NCI-H146 treated with DMSO at 0.1 percent for 48 hours (cell line): Measurements from ENCODE around the gene EMILIN2.

Experiments used
- DNase-seq: peaks from one replicate; lab custom pipeline; 2025; ENCODE audit not compliant: unreplicated experiment; lab: John Stamatoyannopoulos, UW

Gene EMILIN2

GRCh38 chr18:2897448-2898185, 50.8 kb downstream of the EMILIN2 start:
- DNase-seq, result no peak

GRCh38 chr18:2898186-2898640, 51.4 kb downstream of the EMILIN2 start:
- DNase-seq, result no peak

DNA sequence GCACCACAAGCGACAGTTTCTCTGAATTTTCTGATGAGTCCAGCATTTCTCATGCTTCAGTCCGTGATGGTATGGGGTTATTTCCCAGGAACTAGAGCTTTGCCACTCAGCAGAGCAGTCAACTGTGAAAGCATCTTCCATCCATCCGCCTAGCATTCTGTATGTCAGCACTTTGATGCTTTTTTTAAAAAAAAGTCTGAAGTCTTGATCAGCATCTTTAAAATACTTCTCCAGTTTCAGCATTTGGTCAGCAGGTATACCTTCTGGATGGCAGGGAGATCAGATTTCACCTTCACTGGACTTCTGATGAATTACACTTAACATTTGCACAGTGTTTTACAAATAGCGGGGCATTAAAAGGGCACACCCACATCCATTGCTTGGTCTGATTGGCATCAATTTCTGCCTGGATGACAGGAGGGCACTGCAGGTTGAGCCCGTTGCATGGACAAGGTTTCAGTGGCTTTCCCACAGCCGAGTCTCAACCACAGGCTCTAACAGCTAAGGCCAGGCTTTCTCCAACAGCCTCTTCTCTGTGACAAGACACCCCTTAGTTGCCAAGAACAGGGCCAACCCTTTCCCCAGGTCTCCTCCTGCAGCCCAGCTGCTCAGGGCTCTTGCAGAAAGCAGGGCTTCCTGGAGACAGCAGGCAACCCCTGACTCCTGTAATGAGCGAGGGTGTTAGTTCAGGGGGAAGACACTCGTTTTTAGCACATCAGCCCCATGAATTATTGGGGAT, 54.0 kb downstream of the EMILIN2 start:
- no peak for DNase-seq

GRCh38 chr18:2901423-2901985, 54.7 kb downstream of the EMILIN2 start:
- no peak for DNase-seq

DNA sequence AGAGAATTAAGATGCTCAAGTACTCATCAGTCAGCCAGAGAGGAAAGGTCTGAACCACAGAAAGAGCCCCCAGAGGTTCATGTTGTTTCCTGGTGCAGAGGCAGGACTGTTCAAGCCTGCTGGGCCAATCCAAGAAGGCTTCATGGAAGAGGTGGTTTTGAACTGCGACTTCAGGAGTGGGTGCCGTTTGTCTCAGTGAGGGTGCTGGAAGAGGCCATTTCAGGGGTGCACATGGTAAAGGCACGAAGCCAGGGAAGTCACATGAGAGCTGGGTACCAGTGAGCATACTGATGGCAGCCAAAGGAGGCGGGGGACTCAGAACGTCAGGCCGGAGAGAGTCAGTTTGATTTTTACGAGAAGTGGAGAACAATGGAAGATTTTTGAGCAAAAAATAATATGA, 55.5 kb downstream of the EMILIN2 start:
- no peak for DNase-seq

- DNase-seq, result no peak
These were observed 56.2 kb downstream of the EMILIN2 start for GRCh38 chr18:2903006-2903405.

DNA sequence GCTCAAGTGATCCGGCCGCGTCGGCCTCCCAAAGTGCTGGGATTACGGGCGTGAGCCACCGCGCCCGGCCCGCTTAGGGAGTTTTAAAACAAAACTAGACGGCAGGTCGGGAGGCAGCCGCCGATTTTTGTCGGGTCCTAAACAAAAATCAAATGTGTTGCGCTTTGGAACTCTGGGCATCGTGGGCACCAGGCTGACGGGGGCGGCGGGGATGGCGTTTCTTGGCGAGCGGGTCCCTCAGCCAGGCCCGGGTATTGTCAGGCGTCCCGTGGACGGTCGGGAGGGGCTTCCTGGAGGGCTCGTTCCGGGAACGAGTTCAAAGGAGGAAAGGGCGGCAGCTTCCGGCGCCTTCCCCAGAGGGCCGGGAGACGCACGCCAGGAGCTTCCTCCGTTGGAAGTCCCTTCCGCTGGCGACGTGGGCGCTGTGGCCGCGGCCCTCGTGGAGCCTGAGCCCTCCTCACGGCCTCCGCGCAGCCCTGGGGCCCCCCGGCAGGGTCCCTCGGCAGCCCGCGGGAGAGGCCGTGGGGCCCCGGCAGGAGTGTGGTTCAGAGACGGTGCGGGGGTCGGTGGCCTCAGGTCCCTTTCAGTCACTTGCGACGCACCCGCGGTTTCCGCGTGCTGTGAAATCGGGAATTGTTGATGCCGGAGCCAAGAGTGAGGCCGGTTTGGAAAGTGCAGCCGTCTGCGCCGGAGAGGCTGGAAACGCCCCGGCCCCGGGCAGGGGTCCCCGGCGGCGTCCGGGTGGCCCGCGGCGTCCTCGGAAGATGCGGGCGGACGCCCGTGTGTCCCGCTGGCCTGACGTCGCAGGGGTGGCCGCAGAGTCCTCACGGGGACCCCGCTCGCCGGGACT, 59.3 kb downstream of the EMILIN2 start:
- peak; percentile 50 for DNase-seq

DNA sequence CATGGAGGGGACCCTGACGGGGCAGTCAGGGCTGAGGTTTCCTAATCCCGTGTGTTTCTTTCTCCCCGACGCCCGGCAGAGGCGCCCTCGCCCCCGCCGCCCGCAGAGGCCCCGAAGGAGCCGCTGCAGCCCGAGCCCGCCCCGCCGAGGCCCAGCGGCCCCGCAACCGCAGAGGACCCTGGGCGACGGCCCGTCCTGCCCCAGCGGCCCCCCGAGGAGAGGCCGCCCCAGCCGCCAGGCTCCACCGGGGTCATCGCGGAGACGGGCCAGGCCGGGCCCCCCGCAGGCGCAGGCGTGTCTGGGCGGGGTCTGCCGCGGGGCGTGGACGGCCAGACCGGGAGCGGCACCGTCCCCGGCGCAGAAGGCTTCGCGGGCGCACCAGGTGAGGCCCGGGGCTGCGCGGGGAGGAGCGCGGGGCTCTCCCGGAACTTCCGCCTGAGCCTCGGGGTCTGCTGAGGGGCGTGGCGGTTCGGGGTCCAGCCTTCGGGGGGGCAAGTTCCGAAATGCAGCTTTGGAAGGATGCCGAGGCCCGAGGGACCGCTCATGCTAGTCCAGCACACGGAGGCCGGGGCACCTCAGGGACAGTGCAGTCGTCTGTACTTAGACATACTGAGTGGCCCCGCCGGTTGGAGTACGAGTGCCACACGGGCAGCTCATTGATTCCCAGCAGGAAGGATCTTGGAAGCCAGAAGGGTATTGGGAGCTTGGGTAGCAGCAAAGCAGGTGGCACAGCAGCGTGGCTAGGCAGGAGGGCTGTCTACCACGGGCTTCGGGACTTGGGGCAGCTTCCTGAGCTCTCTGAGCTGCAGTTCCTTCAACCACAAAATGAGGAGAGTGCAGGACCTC, 60.1 kb downstream of the EMILIN2 start:
- no peak for DNase-seq

DNA sequence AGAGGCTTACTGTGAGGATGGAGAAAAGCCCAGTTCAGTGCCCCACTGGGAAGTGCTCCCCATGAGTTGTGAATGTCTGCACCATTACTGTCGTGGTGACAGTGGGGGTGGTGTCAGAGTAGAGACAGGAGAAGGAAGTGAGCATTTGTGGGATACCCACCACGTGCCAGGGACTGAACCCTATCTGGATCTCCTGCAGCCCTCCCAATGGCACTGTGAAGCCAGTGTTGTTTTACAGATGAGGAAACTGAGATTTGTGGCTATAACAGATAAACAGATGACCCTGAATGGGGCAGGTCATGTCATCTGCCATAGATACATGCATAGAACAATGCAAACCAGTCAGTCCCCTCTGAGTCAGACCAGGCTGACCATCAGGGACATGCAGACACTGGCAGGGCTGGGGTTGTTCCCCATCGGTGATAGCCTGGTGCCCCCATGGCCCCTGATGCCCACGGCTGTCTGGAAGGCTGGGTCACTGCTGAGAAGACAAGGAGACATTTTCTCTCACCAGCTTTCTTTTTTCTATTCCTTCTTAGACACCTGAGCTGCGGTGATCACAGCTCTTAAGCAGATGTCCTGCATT, 60.8 kb downstream of the EMILIN2 start:
- no peak for DNase-seq

DNA sequence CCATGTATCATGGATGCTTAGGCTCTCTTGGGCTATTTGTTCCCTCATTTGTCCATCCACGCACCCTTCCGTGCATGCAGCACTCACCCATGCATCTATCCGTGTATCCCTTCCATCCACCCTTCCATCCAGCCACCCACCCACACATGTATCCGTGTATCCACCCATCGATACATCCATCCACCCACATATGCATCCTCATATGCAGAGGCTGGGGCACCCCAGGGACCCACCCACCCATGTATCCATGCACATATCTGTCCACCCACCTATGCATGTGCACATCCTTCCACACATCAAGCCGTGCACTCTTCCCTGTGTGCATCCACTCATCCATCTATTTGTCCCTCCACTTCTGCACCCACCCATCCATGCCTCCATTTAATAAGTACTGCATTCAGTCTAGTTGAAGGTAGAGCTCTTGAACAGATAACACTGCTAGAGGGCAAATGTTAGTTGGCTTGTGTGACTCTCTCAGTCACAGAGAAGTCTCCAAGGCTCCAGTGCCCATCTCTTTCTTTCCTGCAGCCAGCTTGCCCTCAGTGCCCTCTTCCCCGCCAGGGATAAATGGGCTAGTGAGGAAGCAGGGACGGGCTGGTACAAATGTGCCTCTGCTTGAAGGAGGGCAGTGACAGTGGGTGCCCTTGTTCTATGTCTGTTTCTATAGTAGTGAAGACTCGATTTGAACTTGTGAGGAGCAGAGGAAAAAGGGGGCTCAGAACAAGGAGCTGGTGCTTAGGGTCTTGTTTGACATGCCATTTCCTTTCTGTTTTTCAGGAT, 61.5 kb downstream of the EMILIN2 start:
- DNase-seq, result no peak

GRCh38 chr18:2908946-2909335, 62.1 kb downstream of the EMILIN2 start:
- no peak for DNase-seq

DNA sequence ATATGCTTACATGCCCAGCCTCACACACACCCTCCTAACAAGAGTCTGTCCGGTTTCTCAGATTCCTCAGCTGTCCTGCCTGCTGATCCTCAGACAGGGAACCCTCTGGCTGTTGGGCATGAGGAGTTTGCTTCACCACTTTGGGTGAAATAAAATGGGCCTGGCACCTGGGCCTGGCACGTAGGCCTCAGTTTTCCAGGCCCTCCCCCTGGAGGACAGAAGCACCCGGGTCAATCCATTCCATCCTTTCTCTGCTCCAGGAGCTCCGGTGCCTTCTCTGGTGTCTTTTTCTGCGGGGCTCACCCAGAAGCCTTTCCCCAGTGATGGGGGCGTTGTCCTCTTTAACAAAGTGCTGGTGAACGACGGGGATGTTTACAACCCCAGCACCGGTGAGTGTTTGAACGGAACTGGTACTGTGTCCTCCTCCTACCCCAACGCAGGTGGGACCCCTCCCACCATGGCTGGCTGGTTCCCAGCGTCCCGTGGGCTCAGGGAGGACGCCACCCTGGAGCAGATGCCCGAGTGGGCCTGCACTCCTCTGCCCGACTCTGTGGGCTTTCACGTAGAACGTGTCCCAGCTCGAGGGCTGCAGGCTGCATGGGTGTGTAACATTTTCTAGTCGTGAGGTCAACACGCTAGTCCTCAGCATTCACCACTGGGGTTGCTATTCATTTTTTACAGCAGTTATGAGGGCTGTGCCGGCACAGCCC, 62.8 kb downstream of the EMILIN2 start:
- no peak for DNase-seq

GRCh38 chr18:2910261-2910660, 63.5 kb downstream of the EMILIN2 start:
- DNase-seq, result no peak

- DNase-seq, result no peak
These were observed 64.1 kb downstream of the EMILIN2 start for GRCh38 chr18:2910751-2911425.

DNA sequence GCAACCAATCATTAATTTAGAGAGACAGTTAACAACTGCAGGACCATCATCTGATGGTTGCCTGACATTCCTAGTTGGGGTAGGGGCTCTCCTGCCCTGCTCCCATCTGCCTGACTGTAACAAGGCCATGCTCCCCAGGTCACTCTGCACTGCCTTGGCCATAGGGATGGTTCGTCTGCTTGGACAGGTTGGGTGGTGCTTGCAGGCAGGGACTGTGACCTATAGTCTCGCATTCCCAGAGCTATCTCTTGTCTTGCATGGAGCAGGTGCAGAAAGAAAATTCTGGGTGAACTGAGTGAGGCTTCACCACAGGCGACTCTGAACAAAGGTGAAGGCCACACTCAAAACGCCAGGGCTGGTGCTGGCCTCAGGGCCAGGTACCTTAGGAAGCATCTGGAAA, 64.7 kb downstream of the EMILIN2 start:
- no peak for DNase-seq

DNA sequence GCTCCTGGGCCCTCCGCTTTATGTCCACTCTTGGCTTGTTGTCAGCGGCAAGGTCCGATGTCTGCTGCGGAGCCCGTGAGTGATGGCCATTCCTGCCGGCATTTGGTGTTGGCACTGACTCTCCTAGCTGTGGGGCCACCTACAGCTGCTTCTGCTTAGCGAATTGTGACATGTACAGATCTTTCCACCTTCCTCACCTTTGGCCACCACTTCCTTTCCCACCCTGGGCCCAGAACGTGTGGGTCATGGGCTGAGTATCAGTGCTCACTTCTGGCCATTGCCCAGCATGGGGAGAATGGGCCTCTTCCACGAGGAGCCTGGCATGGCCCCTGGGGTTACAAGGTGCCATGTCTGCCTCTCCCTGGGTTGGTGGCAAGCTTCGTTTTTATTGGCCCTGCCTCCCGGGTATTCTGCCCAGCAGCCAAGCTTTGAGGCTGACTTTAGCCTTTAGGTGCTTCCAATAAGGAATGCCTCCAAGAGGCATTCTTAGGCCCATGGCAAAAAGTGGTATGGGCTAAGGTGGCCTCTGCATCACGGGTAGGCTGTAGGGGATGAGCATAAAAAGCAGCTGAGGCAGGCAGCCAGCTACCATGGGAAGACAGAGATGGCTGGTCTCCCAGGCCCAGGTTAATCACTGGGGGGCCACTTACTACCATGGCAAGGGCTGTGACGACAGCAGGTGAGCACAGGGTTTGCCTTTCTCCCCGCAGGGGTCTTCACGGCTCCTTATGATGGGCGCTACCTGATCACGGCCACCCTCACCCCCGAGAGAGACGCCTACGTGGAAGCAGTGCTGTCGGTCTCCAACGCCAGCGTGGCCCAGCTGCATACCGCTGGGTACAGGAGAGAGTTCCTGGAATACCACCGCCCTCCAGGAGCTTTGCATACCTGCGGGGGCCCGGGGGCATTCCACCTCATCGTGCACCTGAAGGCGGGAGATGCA, 65.8 kb downstream of the EMILIN2 start:
- DNase-seq, result no peak

GRCh38 chr18:2913398-2914005, 66.7 kb downstream of the EMILIN2 start:
- DNase-seq, result no peak
